T-helper 1 cell treated with Interleukin-12 subunit alpha and Interleukin-12 subunit beta and Interleukin-4 antibody, amounts not matched to agents 30 μg/mL and 1 μg/mL, for 36 hours (primary cell): ENCODE data around the gene DAB2IP.

Experiments used
- H3K27ac Mint-ChIP-seq: one replicate; pipeline ENCODE4 v1.8.0; 2021; ENCODE audit warnings: mild to moderate bottlenecking, mixed read lengths
- H3K27me3 Mint-ChIP-seq: one replicate; pipeline ENCODE4 v1.8.0; 2021; ENCODE audit warnings: low read depth, mixed read lengths
- H3K36me3 Mint-ChIP-seq: one replicate; pipeline ENCODE4 v1.8.0; 2021; ENCODE audit warnings: low read depth, mixed read lengths
- H3K4me1 Mint-ChIP-seq: one replicate; pipeline ENCODE4 v1.8.0; 2021; ENCODE audit warnings: low read depth, mixed read lengths
- H3K4me3 Mint-ChIP-seq: one replicate; pipeline ENCODE4 v1.8.0; 2021; ENCODE audit warnings: mild to moderate bottlenecking, moderate library complexity, mixed read lengths
- H3K9me3 Mint-ChIP-seq: one replicate; pipeline ENCODE4 v1.8.0; 2021; ENCODE audit warnings: mixed read lengths

The DAB2IP gene

DNA sequence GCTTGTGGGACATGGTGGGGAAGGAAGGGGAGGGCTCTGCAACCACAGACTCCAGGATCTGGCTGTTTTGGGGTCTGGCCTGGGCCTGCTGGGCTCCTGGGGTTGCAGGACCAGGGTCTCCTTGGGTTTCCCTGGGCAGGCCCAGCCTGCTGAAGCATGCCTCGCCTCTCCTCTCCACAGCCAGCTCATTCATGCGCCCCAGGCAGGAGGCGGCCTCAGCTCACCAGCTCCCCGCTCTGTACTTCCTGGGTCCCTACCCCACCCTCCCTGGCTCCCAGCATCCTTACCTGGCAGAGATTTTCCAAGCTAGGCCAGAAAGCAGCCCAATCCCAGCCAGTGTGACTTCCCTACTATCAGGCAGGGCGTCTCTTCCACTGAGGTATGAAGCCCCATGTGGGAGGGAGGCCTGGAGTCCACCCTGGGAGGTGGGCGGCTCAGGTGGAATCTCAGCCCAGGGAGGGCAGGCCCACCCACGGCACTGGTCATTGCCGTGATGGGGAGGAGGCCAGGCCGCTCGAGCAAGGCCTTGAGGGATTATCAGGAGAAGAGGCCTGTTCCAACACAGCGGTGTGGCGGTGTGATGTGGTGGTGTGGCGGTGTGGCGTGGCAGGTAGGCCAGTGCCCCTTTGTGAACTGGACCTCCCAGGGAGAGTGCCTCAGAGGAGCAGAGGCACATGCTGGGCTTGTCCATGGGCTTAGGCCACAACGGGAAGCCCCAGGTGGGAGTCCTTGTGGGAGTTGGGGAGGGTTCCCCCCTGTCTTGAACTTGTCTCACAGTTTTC lies 103.4 kb downstream of the DAB2IP start:
- H3K36me3 Mint-ChIP-seq = no peaks in the 10 kb centered on the region

DNA sequence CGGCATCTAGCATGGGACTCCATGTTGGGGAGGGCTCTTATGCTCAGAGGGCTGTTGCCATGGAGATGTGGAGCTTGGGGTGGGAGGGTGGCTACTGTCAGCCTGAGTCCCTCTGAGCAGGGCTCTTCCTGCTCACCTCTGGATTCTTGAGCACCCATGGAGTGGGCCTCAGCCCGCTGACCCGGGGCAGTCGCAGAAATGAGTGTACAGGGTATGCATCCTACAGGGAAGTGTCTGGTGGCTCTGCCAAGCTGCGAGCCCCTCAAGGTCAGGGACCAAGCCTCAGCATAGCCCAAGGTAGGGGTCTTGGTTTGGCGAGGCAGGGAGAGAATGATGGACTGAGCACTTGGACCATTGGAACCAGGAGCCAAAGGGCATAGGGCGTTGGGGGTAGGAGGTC lies 104.1 kb downstream of the DAB2IP start:
- Mint-ChIP-seq H3K36me3 (no peaks in the 10 kb centered on the region), H3K4me3 (no peak overlapping the region), H3K4me1 (no peaks in the 10 kb centered on the region), H3K27me3 (no peaks in the 10 kb centered on the region), H3K27ac (no peak overlapping the region), H3K9me3 (no peaks in the 10 kb centered on the region)

More for the DNA sequence above, 103.4 kb downstream of the DAB2IP start:
- H3K27ac Mint-ChIP-seq = no peak overlapping the region
- no peaks in the 10 kb centered on the region for H3K9me3 Mint-ChIP-seq
- H3K4me3 Mint-ChIP-seq = no peak overlapping the region
- no peaks in the 10 kb centered on the region for H3K4me1 Mint-ChIP-seq
- H3K27me3 Mint-ChIP-seq = no peaks in the 10 kb centered on the region

DNA sequence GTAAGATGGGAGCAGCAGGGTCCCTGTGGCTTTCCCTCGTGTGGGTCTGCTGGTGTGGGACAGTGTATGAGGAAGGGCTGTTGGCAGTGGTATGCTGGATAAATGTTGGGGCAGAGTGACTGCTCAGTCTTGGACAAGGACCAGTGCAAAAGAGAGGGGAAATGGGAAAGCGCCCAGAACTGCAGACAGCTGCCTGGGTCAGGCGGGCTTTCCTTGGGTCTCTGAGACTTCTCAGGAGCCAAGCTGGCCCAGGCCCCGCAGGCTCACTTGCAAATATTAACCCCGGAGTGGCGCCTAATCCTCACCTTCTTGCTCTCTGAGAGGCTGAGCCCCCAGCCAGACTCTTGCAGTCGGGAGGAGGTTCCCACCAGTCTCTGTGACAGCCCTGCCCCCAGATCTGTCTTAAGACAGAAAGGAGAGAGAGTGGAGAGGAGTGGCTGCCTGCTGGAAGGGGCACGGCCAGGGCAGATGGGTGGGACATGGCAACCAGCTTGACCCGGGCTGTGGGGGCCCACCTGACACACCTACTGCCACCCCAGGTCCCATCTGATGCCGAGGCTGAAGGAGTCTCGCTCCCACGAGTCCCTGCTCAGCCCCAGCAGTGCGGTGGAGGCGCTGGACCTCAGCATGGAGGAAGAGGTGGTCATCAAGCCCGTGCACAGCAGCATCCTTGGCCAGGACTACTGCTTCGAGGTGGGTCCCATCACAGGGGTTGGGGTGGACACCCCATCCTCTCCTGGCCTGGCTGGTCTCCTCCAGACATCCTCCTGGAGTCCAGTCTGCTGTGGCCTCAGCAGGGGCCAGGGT lies 105.2 kb downstream of the DAB2IP start:
- H3K9me3 Mint-ChIP-seq = no peaks in the 10 kb centered on the region
- no peak overlapping the region for H3K27ac Mint-ChIP-seq
- no peaks in the 10 kb centered on the region for H3K4me1 Mint-ChIP-seq
- H3K4me3 Mint-ChIP-seq = no peak overlapping the region
- no peaks in the 10 kb centered on the region for H3K27me3 Mint-ChIP-seq
- no peaks in the 10 kb centered on the region for H3K36me3 Mint-ChIP-seq

DNA sequence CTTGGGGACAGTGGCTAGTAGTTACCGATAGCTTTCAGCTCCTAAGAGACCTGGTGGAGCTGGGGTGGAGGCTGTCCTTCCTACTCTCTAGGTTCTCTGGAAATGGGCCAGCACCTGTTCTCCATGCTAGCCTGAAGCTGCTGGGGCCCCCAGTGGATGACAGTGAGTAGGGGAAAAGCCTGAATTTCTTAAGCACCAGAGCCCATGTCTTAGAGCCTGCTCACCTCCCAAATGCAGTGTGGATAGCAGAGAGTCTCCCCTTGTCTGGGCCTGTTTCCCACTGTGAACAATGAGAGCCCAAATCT lies 105.8 kb downstream of the DAB2IP start:
- Mint-ChIP-seq H3K27ac (no peak overlapping the region), H3K27me3 (no peaks in the 10 kb centered on the region), H3K36me3 (no peaks in the 10 kb centered on the region), H3K4me3 (no peak overlapping the region), H3K9me3 (no peaks in the 10 kb centered on the region), H3K4me1 (no peaks in the 10 kb centered on the region)

DNA sequence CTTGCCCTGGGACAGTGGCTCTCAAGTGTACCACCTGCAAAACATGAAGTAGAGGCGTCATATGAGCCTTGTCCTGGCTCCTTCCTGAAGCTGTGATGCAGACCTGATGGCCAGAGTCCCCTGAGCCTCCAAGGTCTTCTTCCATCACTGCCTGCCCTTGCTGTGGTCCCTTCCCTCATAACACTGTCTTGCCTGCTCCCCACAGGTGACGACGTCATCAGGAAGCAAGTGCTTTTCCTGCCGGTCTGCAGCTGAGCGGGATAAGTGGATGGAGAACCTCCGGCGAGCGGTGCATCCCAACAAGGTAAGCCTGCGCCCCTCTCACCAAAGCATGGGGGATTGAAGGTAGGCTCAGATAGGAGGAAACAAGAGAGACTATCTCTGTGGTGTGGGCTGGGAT lies 107.3 kb downstream of the DAB2IP start:
- Mint-ChIP-seq H3K27me3 (no peaks in the 10 kb centered on the region), H3K4me3 (no peak overlapping the region), H3K4me1 (no peaks in the 10 kb centered on the region), H3K27ac (no peak overlapping the region), H3K36me3 (no peaks in the 10 kb centered on the region), H3K9me3 (no peaks in the 10 kb centered on the region)

GRCh38 chr9:121759996-121760395 lies 108.6 kb downstream of the DAB2IP start:
- H3K36me3 Mint-ChIP-seq = no peaks in the 10 kb centered on the region
- H3K4me3 Mint-ChIP-seq = no peak overlapping the region
- H3K27me3 Mint-ChIP-seq = no peaks in the 10 kb centered on the region
- no peak overlapping the region for H3K27ac Mint-ChIP-seq
- H3K9me3 Mint-ChIP-seq = no peaks in the 10 kb centered on the region
- H3K4me1 Mint-ChIP-seq = no peaks in the 10 kb centered on the region

- H3K4me3 Mint-ChIP-seq = no peak overlapping the region
- H3K36me3 Mint-ChIP-seq = no peaks in the 10 kb centered on the region
- H3K27ac Mint-ChIP-seq = no peak overlapping the region
- no peaks in the 10 kb centered on the region for H3K27me3 Mint-ChIP-seq
- no peaks in the 10 kb centered on the region for H3K9me3 Mint-ChIP-seq
- H3K4me1 Mint-ChIP-seq = no peaks in the 10 kb centered on the region
These were observed 109.1 kb downstream of the DAB2IP start for GRCh38 chr9:121760571-121760970.

DNA sequence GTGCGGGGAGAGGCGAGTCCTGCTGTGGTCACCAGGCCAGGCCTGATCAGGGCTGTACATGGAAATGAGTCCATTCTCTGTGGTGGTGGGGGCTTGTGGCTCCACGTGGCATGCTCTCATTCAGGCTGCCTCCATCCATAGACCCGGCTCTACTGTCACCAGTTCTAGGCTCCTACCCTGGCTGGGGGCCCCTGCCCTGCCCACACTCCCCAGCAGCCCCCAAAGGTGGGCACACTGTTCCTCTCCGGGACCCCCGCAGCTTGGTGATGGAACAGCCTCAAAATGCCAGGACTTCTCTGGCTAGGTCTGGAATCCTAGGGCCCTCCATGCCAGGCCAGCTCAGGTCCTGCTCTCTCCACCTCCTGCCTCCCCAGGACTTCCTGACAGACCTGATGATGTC lies 111.7 kb downstream of the DAB2IP start:
- Mint-ChIP-seq H3K27ac (no peak overlapping the region), H3K4me1 (no peaks in the 10 kb centered on the region), H3K36me3 (no peaks in the 10 kb centered on the region), H3K9me3 (no peaks in the 10 kb centered on the region), H3K27me3 (no peaks in the 10 kb centered on the region), H3K4me3 (no peak overlapping the region)

DNA sequence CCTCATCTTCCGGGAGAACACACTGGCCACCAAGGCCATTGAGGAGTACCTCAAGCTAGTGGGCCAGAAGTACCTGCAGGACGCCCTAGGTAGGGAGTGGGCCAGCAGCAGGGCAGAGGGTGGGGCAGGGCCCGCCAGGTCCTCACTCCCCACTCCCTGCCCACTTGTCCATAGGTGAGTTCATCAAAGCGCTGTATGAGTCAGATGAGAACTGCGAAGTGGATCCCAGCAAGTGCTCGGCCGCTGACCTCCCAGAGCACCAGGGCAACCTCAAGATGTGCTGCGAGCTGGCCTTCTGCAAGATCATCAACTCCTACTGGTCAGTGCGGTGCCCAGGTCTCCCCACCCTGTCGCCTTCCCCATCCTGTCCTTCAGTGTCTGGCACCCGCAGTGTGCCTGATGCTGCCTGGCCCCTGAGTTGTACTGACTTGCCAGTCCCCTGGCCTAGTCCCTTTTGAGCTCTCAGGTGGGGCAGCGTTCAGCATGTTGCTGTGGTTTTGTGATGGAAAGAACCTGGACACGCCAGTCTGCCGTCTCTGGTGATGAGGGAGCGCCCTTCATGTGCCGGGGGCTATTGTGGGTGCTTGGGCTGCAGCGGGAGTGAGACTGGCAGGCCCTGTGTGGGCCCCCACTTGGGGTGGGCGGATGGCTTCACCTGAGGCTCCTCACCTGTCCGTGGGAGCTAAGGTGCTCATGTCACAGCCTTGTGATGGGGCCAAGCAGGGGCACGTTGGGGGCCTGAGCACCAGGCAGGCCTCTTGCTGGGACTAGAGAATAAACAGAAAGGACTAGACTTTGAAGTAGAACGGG lies 112.3 kb downstream of the DAB2IP start:
- Mint-ChIP-seq H3K36me3 (no peaks in the 10 kb centered on the region), H3K27me3 (no peaks in the 10 kb centered on the region), H3K4me1 (no peaks in the 10 kb centered on the region), H3K27ac (no peak overlapping the region), H3K9me3 (no peaks in the 10 kb centered on the region), H3K4me3 (no peak overlapping the region)

DNA sequence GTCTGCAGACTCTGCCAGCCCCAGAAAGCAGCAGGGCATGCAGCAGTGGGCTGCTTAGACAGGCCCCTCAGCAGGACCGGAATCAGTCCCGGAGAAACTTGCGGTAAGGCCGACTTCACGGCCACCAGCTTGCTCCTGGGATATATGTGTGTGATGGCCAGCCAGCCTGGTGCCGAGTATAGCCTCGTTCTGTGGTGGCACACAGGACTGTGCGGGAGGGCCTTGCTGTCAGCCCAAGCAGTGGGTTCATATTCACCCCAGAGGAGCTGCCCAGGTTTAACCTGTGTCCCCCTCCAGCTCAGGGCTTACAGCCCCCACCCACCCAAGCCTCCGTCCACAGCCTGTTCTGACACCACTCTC lies 112.9 kb downstream of the DAB2IP start:
- H3K4me3 Mint-ChIP-seq = no peak overlapping the region
- H3K27me3 Mint-ChIP-seq = no peaks in the 10 kb centered on the region
- H3K36me3 Mint-ChIP-seq = no peaks in the 10 kb centered on the region
- no peak overlapping the region for H3K27ac Mint-ChIP-seq
- H3K4me1 Mint-ChIP-seq = no peaks in the 10 kb centered on the region
- no peaks in the 10 kb centered on the region for H3K9me3 Mint-ChIP-seq

GRCh38 chr9:121765021-121765950 lies 113.9 kb downstream of the DAB2IP start:
- H3K27ac Mint-ChIP-seq = no peak overlapping the region
- H3K9me3 Mint-ChIP-seq = no peaks in the 10 kb centered on the region
- no peaks in the 10 kb centered on the region for H3K36me3 Mint-ChIP-seq
- H3K27me3 Mint-ChIP-seq = no peaks in the 10 kb centered on the region
- no peaks in the 10 kb centered on the region for H3K4me1 Mint-ChIP-seq
- H3K4me3 Mint-ChIP-seq = no peak overlapping the region

DNA sequence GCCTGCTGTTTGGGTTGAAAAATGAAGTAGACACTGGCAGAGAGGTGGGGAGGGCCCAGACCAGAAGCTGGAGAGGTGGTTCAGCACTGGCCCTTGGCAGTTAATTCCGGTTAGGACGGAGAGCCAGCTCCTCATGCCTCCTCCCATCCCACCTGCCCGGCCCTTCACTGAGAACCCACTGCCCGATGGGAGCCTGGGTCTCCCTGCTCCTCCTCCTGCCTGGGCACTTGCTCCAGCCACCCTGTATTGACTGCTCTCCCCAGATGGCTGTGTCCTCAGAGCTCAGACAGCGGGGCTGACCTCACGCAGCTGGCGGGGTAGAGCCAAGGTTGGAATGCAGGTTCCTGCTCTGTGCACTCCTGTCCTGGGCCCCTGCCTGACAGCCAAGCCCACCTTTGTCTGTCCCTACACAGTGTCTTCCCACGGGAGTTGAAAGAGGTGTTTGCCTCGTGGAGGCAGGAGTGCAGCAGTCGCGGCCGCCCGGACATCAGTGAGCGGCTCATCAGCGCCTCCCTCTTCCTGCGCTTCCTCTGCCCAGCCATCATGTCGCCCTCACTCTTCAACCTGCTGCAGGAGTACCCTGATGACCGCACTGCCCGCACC lies 114.7 kb downstream of the DAB2IP start:
- H3K27me3 Mint-ChIP-seq = no peaks in the 10 kb centered on the region
- H3K4me1 Mint-ChIP-seq = no peaks in the 10 kb centered on the region
- no peaks in the 10 kb centered on the region for H3K9me3 Mint-ChIP-seq
- no peak overlapping the region for H3K4me3 Mint-ChIP-seq
- no peak overlapping the region for H3K27ac Mint-ChIP-seq
- H3K36me3 Mint-ChIP-seq = no peaks in the 10 kb centered on the region

GRCh38 chr9:121767171-121767769 lies 115.8 kb downstream of the DAB2IP start:
- no peaks in the 10 kb centered on the region for H3K4me1 Mint-ChIP-seq
- no peak overlapping the region for H3K4me3 Mint-ChIP-seq
- no peaks in the 10 kb centered on the region for H3K36me3 Mint-ChIP-seq
- H3K27ac Mint-ChIP-seq = no peak overlapping the region
- H3K27me3 Mint-ChIP-seq = no peaks in the 10 kb centered on the region
- no peaks in the 10 kb centered on the region for H3K9me3 Mint-ChIP-seq
